Measurements from ENCODE around the gene GPR139.

The GPR139 gene

GRCh38 chr16:20020976-20021375 is 52.7 kb downstream of the GPR139 start:
- TF ChIP-seq ZBTB11 (tag by site-specific recombination; conservative IDR thresholded peaks at IDR 0.05; ENCODE audit: low read depth): no peak
- TF ChIP-seq ZNF335 (tag by site-specific recombination; conservative IDR thresholded peaks at IDR 0.05): no peak
- TF ChIP-seq ZBTB44 (tag by site-specific recombination; IDR thresholded peaks at IDR 0.05): no peak
- TF ChIP-seq ZBTB1 (tag by site-specific recombination; IDR thresholded peaks at IDR 0.05): no peak
- no peak for TF ChIP-seq MYNN (tag by site-specific recombination; IDR thresholded peaks at IDR 0.05; ENCODE audit: borderline replicate concordance)
- no peak for TF ChIP-seq ZNF112 (tag by site-specific recombination; IDR thresholded peaks at IDR 0.05)
- no peak for TF ChIP-seq ZNF624 (tag by site-specific recombination; IDR thresholded peaks at IDR 0.05)
- no peak for TF ChIP-seq ZNF664 (tag by site-specific recombination; IDR thresholded peaks at IDR 0.05)
- no peak for TF ChIP-seq ZNF560 (tag by site-specific recombination; IDR thresholded peaks at IDR 0.05; ENCODE audit: borderline replicate concordance)
- no peak for TF ChIP-seq ZNF785 (tag by site-specific recombination; IDR thresholded peaks at IDR 0.05)
- no peak for TF ChIP-seq REPIN1 (tag by site-specific recombination; IDR thresholded peaks at IDR 0.05; ENCODE audit: low read depth)
- TF ChIP-seq, protein P1, sequence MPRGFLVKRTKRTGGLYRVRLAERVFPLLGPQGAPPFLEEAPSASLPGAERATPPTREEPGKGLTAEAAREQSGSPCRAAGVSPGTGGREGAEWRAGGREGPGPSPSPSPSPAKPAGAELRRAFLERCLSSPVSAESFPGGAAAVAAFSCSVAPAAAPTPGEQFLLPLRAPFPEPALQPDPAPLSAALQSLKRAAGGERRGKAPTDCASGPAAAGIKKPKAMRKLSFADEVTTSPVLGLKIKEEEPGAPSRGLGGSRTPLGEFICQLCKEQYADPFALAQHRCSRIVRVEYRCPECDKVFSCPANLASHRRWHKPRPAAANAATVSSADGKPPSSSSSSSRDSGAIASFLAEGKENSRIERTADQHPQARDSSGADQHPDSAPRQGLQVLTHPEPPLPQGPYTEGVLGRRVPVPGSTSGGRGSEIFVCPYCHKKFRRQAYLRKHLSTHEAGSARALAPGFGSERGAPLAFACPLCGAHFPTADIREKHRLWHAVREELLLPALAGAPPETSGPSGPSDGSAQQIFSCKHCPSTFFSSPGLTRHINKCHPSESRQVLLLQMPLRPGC (tag by site-specific recombination; IDR thresholded peaks at IDR 0.05): no peak
- TF ChIP-seq MZF1 (tag by site-specific recombination; IDR thresholded peaks at IDR 0.05; ENCODE audit: borderline replicate concordance): no peak
- no peaks in the 10 kb centered on the region for H3K9me3 ChIP-seq (ENCODE audit: control insufficient read depth, insufficient read depth, low read depth, low read length)
- ChIA-PET CTCF (no interaction called here), POLR2A (no interaction called here)
- no peaks in the 10 kb centered on the region for H3K4me1 ChIP-seq (ENCODE audit: control insufficient read depth, insufficient read depth, low read length)
- no peak overlapping the region for H3K27ac ChIP-seq (ENCODE audit: extremely low read depth, low read depth, low read length)
- H3K4me3 ChIP-seq (ENCODE audit: low read depth, low read length): no peak overlapping the region
- no peaks in the 10 kb centered on the region for H3K36me3 ChIP-seq (ENCODE audit: control insufficient read depth in 2 of 2, insufficient read depth in 1 of 2, low read length in 2 of 2)

DNA sequence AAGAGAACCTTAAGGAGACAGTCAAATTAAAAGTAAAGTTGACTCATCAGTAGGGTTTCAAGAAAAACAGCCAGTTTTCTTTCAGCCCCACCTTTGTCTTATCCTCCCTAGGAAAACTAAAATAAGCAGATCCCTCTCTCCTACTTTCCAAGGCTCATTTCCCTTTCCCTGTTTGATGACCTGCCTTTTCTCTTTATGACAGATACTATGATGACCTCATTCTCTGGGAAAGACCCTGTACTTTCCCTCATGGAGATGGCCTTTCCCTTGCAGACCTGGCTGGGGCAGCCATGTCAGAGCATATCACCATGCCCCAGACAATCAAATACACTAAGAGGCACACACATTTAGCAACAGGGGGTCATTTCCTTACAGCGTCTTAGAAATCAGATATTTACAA is 53.6 kb downstream of the GPR139 start:
- CTCF ChIA-PET: no interaction called here
- POLR2A ChIA-PET: no interaction called here
- Histone ChIP-seq H3K4me3 (ENCODE audit: low read depth, low read length) (no peak overlapping the region), H3K36me3 (ENCODE audit: control insufficient read depth in 2 of 2, insufficient read depth in 1 of 2, low read length in 2 of 2) (no peaks in the 10 kb centered on the region), H3K4me1 (ENCODE audit: control insufficient read depth, insufficient read depth, low read length) (no peaks in the 10 kb centered on the region), H3K27ac (ENCODE audit: extremely low read depth, low read depth, low read length) (no peak overlapping the region), H3K9me3 (ENCODE audit: control insufficient read depth, insufficient read depth, low read depth, low read length) (no peaks in the 10 kb centered on the region)
- TF ChIP-seq ZNF19 (tag by site-specific recombination; IDR thresholded peaks at IDR 0.05; ENCODE audit: low read depth) (no peak), ZNF596 (tag by site-specific recombination; IDR thresholded peaks at IDR 0.05) (no peak), RBAK (tag by site-specific recombination; IDR thresholded peaks at IDR 0.05) (no peak), ZNF600 (tag by site-specific recombination; IDR thresholded peaks at IDR 0.05) (no peak), ZNF132 (tag by site-specific recombination; IDR thresholded peaks at IDR 0.05; ENCODE audit: borderline replicate concordance) (no peak)
- TF ChIP-seq, protein P1 (tag by site-specific recombination; IDR thresholded peaks at IDR 0.05): no peak
- TF ChIP-seq, protein P2, sequence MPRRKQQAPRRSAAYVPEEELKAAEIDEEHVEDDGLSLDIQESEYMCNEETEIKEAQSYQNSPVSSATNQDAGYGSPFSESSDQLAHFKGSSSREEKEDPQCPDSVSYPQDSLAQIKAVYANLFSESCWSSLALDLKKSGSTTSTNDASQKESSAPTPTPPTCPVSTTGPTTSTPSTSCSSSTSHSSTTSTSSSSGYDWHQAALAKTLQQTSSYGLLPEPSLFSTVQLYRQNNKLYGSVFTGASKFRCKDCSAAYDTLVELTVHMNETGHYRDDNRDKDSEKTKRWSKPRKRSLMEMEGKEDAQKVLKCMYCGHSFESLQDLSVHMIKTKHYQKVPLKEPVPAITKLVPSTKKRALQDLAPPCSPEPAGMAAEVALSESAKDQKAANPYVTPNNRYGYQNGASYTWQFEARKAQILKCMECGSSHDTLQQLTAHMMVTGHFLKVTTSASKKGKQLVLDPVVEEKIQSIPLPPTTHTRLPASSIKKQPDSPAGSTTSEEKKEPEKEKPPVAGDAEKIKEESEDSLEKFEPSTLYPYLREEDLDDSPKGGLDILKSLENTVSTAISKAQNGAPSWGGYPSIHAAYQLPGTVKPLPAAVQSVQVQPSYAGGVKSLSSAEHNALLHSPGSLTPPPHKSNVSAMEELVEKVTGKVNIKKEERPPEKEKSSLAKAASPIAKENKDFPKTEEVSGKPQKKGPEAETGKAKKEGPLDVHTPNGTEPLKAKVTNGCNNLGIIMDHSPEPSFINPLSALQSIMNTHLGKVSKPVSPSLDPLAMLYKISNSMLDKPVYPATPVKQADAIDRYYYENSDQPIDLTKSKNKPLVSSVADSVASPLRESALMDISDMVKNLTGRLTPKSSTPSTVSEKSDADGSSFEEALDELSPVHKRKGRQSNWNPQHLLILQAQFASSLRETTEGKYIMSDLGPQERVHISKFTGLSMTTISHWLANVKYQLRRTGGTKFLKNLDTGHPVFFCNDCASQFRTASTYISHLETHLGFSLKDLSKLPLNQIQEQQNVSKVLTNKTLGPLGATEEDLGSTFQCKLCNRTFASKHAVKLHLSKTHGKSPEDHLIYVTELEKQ (tag by site-specific recombination; IDR thresholded peaks at IDR 0.05; ENCODE audit: borderline replicate concordance): no peak
